Type B pancreatic cell (in vitro differentiated cells): ENCODE measurements around the gene REM2. TPM values are rescaled to one million over a fixed set of nuclear protein-coding genes. Genes with fewer than 3 reads are reported as not detected.

Experiments used
- DNase-seq: peaks from one replicate; pipeline ENCODE4 v3.0.0; 2021; ENCODE audit warnings: mixed read lengths; ENCODE audit not compliant: unreplicated experiment; ENCODE audit errors: extremely low spot score
- H3K27ac Mint-ChIP-seq: 2 replicates; pipeline ENCODE4 v1.8.0; 2021; ENCODE audit warnings: mild to moderate bottlenecking, mixed read lengths
- H3K27me3 Mint-ChIP-seq: 2 replicates; pipeline ENCODE4 v1.8.0; 2021; ENCODE audit warnings: mixed read lengths
- H3K36me3 Mint-ChIP-seq: 2 replicates; pipeline ENCODE4 v1.8.0; 2021; ENCODE audit warnings: mixed read lengths
- H3K4me1 Mint-ChIP-seq: one replicate; pipeline ENCODE4 v1.8.0; 2021; ENCODE audit warnings: mixed read lengths; ENCODE audit not compliant: unreplicated experiment
- H3K4me3 Mint-ChIP-seq: 2 replicates; pipeline ENCODE4 v1.8.0; 2021; ENCODE audit warnings: mild to moderate bottlenecking, mixed read lengths
- H3K9me3 Mint-ChIP-seq: 2 replicates; pipeline ENCODE4 v1.8.0; 2021; ENCODE audit warnings: mixed read lengths
- total RNA-seq: library from RNA; stranded (reverse); gene quantifications from 2 replicates; pipeline ENCODE4 v1.2.1, GENCODE V29; 2021; ENCODE audit warnings: low replicate concordance
- TF ChIP-seq, protein P1 (sequence below): fragments of 200-600 bp; sonication (generic); conservative IDR thresholded peaks from 2 replicates; pipeline ENCODE4 v1.5.0; 2021; ENCODE audit warnings: antibody characterized with exemption, mild to moderate bottlenecking

The REM2 gene
- total RNA-seq, 1 donor from 2014 or later, result 2.0 TPM

DNA sequence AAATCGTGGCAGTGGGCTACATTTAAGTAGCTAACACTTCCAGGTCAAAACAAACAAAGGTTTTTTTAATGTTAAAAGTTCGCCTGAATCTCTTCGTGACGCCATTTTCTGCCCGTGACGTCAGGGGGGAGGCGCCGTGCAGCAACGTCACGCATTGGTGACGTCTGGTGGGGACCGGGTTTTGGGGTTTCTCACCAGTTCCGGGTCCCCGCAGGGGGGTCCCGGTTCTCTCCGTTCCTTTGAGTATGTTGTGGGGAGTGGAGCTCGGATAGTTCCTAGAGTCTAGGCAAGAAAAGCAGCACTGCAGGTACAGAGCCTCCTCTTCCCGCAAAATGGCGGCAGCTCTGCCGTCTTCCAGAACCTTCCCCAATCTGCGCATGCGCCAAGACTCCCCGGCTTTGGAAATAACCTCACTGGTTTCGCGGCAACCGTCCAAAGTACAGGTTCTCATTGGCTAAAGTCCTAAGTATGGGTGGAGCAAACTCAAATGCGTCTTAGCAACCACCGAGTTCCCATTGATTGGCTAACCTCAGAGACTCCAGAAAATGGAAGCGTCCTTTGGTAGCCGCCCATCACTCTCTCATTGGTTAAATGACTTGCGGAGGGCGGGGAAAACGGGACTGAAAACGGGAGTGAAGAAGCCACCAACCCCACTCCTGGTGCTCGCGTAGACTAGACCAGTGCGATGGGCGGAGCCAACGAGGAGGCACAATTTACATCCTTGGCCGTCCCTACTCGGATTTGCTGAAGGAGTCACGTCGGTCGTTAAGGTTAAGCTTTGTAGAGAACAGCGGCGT is 36.0 kb downstream of the REM2 start, which contains the start of gene RBM23:
TSS of gene RBM23 (minus strand) at position 346 of the 797 bp plus-strand sequence.
- H3K4me1 Mint-ChIP-seq, result peaks cover 28% of the 10 kb centered on the region
- TF ChIP-seq, protein P1, sequence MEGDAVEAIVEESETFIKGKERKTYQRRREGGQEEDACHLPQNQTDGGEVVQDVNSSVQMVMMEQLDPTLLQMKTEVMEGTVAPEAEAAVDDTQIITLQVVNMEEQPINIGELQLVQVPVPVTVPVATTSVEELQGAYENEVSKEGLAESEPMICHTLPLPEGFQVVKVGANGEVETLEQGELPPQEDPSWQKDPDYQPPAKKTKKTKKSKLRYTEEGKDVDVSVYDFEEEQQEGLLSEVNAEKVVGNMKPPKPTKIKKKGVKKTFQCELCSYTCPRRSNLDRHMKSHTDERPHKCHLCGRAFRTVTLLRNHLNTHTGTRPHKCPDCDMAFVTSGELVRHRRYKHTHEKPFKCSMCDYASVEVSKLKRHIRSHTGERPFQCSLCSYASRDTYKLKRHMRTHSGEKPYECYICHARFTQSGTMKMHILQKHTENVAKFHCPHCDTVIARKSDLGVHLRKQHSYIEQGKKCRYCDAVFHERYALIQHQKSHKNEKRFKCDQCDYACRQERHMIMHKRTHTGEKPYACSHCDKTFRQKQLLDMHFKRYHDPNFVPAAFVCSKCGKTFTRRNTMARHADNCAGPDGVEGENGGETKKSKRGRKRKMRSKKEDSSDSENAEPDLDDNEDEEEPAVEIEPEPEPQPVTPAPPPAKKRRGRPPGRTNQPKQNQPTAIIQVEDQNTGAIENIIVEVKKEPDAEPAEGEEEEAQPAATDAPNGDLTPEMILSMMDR, result no peak
- H3K4me3 Mint-ChIP-seq, result peak within 1 kb of the TSS; percentile 97
- H3K27ac Mint-ChIP-seq, result peak within 1 kb of the TSS; percentile 100
- peaks cover 4% of the 10 kb centered on the region for H3K27me3 Mint-ChIP-seq
- H3K36me3 Mint-ChIP-seq, result peaks cover 38% of the 10 kb centered on the region
- peak; percentile 99 for DNase-seq
- no peaks in the 10 kb centered on the region for H3K9me3 Mint-ChIP-seq

DNA sequence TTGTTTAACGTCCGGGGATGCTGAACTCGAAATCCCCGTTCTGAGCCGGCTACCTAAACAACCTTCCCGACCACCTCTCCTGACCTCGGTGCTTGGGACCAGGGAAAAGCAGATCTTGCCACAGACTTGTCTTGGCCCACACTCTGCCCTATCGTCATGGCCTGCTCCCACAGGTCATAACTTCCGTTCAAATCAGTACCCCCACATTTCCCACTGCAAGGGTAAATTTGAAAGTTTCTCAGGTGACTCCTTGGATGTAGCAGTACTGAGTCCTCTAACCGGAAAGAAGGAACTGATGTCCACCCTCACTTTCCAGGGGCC is 36.5 kb downstream of the REM2 start:
- TF ChIP-seq, protein P1, result no peak
- H3K36me3 Mint-ChIP-seq, result peaks cover 37% of the 10 kb centered on the region

DNA sequence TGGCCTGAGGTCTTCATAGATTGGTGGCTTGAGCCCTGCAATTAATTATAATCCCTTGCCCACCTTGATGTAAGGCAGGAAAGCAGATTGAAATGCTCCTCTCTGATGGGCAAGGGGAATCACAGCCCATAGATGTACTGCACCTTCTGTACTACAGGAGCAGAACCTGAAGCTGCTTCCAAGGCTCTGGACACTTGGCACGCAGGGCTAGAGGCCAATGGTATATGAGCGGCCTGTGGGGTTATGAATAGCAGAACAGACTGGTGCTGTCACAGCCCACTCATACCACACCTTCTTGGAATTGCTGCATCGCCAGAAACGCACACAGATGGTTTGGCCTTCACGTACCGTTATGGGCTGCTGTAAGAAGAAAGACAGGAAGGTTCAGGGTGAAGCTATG is 37.7 kb downstream of the REM2 start:
- Mint-ChIP-seq H3K36me3 (peaks cover 40% of the 10 kb centered on the region), H3K4me3 (no peak overlapping the region), H3K27me3 (peaks cover 4% of the 10 kb centered on the region), H3K9me3 (no peaks in the 10 kb centered on the region), H3K4me1 (peaks cover 28% of the 10 kb centered on the region), H3K27ac (no peak overlapping the region)
- no peak for DNase-seq
- TF ChIP-seq, protein P1, result no peak

More for the DNA sequence above, 36.5 kb downstream of the REM2 start:
- no peak for DNase-seq
- peak overlapping the region; percentile 100 for H3K27ac Mint-ChIP-seq
- H3K4me1 Mint-ChIP-seq, result peaks cover 28% of the 10 kb centered on the region
- peak overlapping the region; percentile 97 for H3K4me3 Mint-ChIP-seq
- no peaks in the 10 kb centered on the region for H3K9me3 Mint-ChIP-seq
- peaks cover 4% of the 10 kb centered on the region for H3K27me3 Mint-ChIP-seq

DNA sequence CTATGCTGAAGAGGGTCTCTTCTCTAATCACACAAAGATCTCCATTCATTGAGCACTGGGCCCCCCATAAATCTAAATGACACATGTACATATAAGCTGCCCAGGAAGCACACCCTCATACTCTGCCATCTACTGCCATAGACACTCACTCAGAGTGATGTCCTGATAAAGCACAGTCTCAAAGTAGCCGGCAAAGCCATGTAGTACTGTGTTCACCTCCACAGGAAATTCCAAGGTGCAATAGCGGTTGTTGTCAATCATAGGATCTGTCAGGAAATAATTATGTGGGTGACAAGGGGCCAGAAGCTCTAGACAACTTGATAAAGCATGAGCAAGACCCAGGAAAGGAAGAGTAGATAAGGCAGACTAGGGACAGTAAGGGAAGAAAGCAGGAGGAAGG is 39.3 kb downstream of the REM2 start:
- Mint-ChIP-seq H3K4me3 (no peak overlapping the region), H3K4me1 (peaks cover 29% of the 10 kb centered on the region), H3K36me3 (peaks cover 46% of the 10 kb centered on the region), H3K27me3 (peaks cover 4% of the 10 kb centered on the region), H3K27ac (no peak overlapping the region), H3K9me3 (no peaks in the 10 kb centered on the region)
- TF ChIP-seq, protein P1, result no peak
- DNase-seq, result no peak

DNA sequence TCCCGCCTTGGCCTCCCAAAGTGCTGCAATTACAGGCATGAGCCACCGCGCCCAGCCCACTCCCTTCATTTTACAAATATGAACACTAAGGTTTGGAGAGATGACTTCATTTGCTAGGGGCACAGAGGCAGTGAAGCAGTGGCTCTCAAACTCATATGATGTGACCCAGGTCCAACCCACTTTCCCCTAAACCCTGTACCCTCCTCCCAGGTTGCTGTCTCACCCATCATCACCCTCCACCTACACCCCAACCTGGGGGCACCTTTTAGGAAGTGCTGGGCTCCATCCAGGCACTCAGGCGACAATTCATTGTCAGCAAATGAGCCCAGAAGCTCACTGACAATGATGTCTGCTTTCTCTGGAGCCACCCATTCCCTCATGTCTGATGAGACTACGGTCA is 40.7 kb downstream of the REM2 start:
- TF ChIP-seq, protein P1, result no peak
- no peak overlapping the region for H3K4me3 Mint-ChIP-seq
- no peak for DNase-seq
- H3K36me3 Mint-ChIP-seq, result peaks cover 41% of the 10 kb centered on the region
- peaks cover 3% of the 10 kb centered on the region for H3K27me3 Mint-ChIP-seq
- no peaks in the 10 kb centered on the region for H3K9me3 Mint-ChIP-seq
- no peak overlapping the region for H3K27ac Mint-ChIP-seq
- H3K4me1 Mint-ChIP-seq, result peaks cover 26% of the 10 kb centered on the region
